Skeletal muscle cell (primary cell): ENCODE results near the gene CUBN.

Experiments
- DNase-seq: peaks from one replicate; pipeline ENCODE4 v3.0.0-alpha.2; 2010; ENCODE audit warnings: low read depth
- H3K4me3 ChIP-seq: 2 replicates; pipeline ENCODE4 v1.5.1; 2011; ENCODE audit warnings: low read depth, mild to moderate bottlenecking, control low read depth, low read length, moderate library complexity

The CUBN gene

GRCh38 chr10:16909961-16910792 lies 219.4 kb downstream of the CUBN start:
- H3K4me3 ChIP-seq = no peak overlapping the region
- no peak for DNase-seq

DNA sequence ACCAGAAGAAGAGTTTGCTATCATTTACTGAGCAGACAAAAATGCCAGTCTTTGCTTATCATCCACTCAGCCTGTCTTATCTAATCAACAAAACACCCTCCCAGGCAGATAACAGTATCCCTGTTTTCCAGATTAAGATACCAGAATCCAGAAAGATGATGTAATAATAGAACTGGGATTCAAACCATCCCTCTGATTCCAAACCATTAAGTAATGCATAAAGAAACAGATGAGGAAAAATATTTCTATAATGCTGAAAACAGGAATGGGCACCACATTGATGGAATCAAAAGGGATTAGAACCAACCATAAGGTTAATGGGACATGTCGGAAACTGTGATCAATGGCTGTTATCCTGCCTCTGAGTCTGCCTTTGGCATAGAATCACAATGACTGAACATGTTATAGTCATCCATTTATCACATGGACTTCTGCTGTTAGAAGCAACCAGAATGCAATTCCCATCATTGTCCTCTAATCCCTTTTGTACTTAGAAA lies 220.3 kb downstream of the CUBN start:
- no peak for DNase-seq
- H3K4me3 ChIP-seq = no peak overlapping the region

GRCh38 chr10:16907687-16908086 lies 221.9 kb downstream of the CUBN start:
- no peak for DNase-seq
- H3K4me3 ChIP-seq = no peak overlapping the region

DNA sequence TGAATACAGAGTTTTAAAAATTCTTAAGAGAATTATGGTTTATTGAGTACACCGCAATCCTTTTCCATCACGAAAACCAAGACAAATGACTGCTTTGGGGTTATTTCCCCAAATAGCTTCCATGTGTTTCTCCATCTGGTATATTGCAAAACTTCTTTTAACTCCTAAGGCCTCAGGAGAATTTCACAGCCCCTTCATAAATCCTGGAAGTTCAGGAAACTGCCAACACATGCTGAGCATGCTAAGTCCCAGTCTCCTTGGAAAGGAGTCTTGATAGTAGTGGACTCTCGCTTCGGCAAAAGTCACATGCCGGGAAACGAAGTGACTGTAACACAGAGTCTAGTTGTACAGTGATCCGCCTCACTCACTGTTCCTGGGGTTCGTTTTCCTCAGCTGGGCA lies 224.3 kb downstream of the CUBN start:
- peak; percentile 83 for DNase-seq
- H3K4me3 ChIP-seq = no peak overlapping the region

DNA sequence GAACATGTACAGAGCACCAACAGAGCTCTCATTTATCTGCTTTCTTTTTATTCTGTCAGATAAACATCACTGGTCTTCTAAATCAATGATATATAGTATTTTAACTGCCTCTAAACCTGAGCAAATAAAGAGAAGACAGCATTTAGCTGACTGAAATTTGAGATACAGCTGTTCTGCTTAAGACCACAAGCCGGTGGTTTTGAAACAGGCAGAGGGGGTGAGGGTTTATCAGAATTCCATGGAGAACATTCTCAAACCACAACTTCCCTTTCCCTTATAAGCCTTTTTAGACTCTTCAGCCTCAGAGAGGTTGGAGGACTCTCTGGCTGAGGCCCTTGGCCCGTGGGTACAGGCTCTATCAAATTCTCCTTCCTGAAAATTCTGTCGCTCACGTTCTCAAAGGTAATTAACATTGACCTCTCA lies 225.0 kb downstream of the CUBN start:
- no peak overlapping the region for H3K4me3 ChIP-seq
- peak; percentile 87 for DNase-seq

DNA sequence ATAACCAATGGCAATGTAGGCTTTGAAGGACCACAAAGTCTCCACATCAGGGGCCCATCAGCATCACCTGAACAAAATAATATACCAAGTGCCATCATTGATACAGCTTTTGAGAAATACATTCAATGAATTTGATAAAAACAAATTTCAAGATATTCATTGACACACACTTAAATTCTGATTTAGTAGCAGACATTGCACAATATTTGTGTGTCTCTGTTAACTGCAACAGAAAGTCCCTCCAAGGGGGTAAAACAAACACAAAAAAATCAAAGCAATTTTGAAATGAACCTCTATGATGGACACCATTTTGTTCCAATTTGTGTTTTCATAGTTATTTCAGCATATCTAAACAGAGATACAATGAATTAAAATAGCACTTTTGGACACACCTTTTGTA lies 225.6 kb downstream of the CUBN start:
- H3K4me3 ChIP-seq = no peak overlapping the region
- DNase-seq = no peak

DNA sequence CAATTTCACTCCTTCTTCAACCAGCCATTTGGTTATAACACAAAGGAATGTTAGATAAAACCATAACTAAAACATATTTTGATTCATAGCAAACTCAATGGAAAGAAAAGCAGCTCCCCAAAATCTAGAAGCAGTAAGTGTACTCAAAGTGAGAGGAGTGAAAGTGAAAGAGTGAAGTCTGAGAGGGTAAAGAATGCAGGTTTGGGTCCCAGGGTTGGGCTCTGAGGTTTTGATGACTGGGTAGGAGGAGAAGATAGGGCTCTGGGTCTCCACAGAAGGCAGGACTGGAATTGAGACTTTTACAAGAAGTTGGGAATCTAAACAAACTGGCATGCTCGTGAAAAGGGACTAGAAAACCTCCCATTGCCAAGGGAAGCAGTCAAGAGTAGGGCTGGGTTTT lies 227.0 kb downstream of the CUBN start:
- no peak for DNase-seq
- H3K4me3 ChIP-seq = no peak overlapping the region

DNA sequence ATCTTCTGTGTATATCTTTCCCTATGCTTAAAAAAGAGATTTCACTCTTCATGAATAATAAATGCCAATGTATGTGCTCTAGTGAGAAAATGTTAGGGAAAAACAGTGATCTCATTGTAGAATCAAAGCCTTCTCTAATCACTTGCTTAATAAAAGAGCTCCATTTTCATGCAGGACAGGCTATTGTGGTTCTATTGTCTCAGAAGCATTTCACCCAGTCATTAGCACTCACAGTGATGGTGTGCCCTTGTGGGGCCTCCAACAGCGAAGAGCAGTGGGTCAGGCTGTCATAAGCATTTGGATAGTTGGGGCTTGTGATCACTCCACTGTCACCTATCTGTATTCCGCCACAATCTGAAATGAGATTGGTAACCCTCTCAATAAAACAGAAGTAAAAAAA lies 228.5 kb downstream of the CUBN start:
- H3K4me3 ChIP-seq = no peak overlapping the region
- DNase-seq = no peak

GRCh38 chr10:16896993-16897392 lies 232.6 kb downstream of the CUBN start:
- no peak overlapping the region for H3K4me3 ChIP-seq
- DNase-seq = no peak

DNA sequence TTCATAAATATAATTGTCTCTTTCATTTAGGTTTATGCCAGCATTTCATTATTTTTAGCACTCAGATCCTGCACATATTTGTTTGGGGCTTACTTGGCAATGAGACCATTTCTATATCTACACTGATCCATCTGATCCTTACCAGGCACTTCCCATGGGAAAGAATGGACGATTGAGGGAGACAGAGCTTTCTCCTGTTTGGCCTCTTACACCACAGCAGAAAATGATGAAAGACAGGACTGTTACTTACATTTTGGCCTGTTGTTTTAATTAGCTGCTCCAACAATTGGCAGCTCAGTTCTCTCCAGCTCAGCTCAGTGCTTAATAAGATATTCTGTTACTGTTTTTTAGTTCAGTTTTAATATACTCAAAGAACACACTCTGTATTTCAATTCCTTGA lies 234.8 kb downstream of the CUBN start:
- no peak overlapping the region for H3K4me3 ChIP-seq
- no peak for DNase-seq

- DNase-seq = no peak
- no peak overlapping the region for H3K4me3 ChIP-seq
Measured at GRCh38 chr10:16893664-16894063, 235.9 kb downstream of the CUBN start.

DNA sequence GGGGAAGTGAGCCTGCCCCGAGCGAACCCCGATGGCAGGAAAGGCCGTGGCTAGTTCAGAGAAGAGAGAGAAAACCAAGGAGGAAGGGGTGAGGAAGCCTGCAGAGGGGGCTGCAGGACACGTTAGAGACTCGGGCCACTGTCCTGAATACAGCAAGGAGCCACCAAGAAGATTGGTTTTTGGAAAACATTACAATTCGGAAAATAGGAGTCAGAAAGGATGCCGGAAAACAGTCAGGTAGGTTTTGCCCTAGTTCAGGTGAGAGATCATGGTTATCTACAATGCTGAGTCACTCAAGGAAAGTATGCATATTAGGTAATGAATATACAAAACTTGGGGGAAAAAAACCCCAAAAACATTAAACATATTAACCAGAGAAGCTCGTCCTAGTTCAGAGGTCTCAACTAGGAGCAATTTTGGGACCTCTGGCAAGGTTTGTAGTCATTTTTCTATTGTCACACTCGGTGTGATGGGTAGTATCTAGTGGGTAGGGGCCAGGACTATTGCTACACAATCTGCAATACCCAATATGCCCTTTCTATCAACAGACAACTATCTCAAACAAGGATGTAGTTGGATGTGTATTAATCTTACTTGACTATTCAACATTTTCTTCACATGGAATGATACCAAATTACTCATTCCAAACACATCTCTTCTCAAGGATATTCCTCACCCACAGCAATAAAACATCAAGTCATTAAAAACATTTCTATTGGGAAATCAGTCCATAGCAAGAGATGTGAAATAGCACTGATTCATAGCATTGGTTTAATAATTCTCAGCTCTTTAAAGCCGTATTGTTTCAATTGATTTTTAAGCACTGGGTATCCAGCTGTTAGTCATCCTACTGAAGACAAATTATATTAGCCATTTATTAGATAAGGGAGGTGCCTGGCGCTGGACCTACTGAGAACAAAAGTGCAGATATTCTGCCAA lies 238.0 kb downstream of the CUBN start:
- no peak overlapping the region for H3K4me3 ChIP-seq
- peak; percentile 85 for DNase-seq

DNA sequence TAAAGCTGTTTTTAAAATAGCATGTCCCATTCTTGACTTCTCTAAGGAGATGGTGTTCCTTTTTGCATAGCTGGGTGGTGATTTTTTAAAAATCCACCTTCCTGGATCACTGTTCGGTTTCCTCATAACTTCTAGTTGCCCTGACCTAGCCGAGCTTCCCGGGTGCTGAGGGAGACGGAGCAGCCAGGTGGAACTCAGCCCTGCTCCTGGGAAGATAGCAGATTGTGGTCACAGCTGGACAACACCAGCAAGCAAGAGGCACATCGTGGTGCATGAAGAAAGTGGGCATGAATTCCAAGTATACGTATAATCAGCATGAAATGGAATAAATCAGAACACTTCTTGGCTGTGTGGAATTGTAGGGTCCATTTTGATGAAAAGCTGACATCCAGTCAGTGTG lies 238.9 kb downstream of the CUBN start:
- no peak overlapping the region for H3K4me3 ChIP-seq
- no peak for DNase-seq

DNA sequence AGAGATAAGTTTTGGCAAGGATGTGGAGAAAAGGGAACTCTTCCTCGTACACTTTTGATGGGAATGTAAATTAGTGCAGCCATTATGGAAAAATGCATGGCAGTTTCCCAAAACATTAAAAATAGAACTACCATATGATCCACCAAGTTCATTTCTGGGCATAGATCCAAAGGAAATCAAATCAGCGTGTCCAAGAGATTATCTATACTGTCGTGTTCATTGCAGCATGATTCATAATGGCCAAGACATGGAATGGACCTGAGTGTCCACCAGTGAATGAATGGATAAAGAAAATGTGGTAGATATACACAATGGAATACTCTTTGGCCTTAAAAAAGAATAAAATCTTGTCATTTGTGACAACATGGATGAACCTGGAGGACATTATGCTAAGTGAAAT lies 242.0 kb downstream of the CUBN start:
- peak; percentile 77 for DNase-seq
- H3K4me3 ChIP-seq = no peak overlapping the region

- DNase-seq = no peak
- no peak overlapping the region for H3K4me3 ChIP-seq
Measured at GRCh38 chr10:16886031-16886430, 243.6 kb downstream of the CUBN start.

- no peak for DNase-seq
- no peak overlapping the region for H3K4me3 ChIP-seq
Measured at GRCh38 chr10:16884497-16884896, 245.1 kb downstream of the CUBN start.

- H3K4me3 ChIP-seq = no peak overlapping the region
Measured at GRCh38 chr10:16883084-16883483, 246.5 kb downstream of the CUBN start.

GRCh38 chr10:16870331-16870730 lies 259.3 kb downstream of the CUBN start:
- no peak for DNase-seq
- H3K4me3 ChIP-seq = no peak overlapping the region

More at GRCh38 chr10:16883084-16883483, 246.5 kb downstream of the CUBN start:
- DNase-seq = no peak

- H3K4me3 ChIP-seq = no peak overlapping the region
- DNase-seq = no peak
Measured at GRCh38 chr10:16867990-16868389, 261.6 kb downstream of the CUBN start.

GRCh38 chr10:16867556-16867955 lies 262.1 kb downstream of the CUBN start:
- H3K4me3 ChIP-seq = no peak overlapping the region
- peak; percentile 48 for DNase-seq
